Heart left ventricle (tissue), 16 donors: ENCODE results near the gene RNF180. TPM values are rescaled to one million over a fixed set of nuclear protein-coding genes. Genes with fewer than 3 reads are reported as not detected.

Source experiments
- ATAC-seq, 4 donors: fragments of 200-7000 bp; cut with Tn5 transposase; one replicate each; pipeline ENCODE4 v1.9.1; 2020 to 2022; ENCODE audit warnings: moderate library complexity in 4 of 4, mild to moderate bottlenecking in 3 of 4, moderate number of reproducible peaks in 1 of 4
- DNase-seq, 5 donors: peaks; one replicate each; pipeline ENCODE4 v3.0.0-alpha.2; 2020
- H3K27ac ChIP-seq, 12 donors: fragments of 200-600 bp; sonication (generic) in 4 of 12; one replicate each; pipeline versions ENCODE4 v1.5.0 to v1.8.0; 2016 to 2022; ENCODE audit warnings: mild to moderate bottlenecking in 2 of 12
- H3K27me3 ChIP-seq, 9 donors: fragments of 200-600 bp; sonication (generic) in 2 of 9; one replicate each; pipeline versions ENCODE4 v1.5.1 to v1.8.0; 2016 to 2022; ENCODE audit warnings: mild to moderate bottlenecking in 3 of 9
- H3K36me3 ChIP-seq, 9 donors: fragments of 200-600 bp; sonication (generic) in 2 of 9; one replicate each; pipeline versions ENCODE4 v1.5.0 to v1.8.0; 2018 to 2022; ENCODE audit warnings: mild to moderate bottlenecking in 2 of 9
- H3K4me1 ChIP-seq, 12 donors: fragments of 200-600 bp; sonication (generic) in 4 of 12; one replicate each; pipeline versions ENCODE4 v1.5.0 to v1.8.0; 2016 to 2022; ENCODE audit warnings: mild to moderate bottlenecking in 3 of 12
- H3K4me3 ChIP-seq, 12 donors: fragments of 200-600 bp; sonication (generic) in 4 of 12; one replicate each; pipeline versions ENCODE4 v1.5.0 to v1.8.0; 2017 to 2022; ENCODE audit warnings: mild to moderate bottlenecking in 9 of 12, moderate library complexity in 4 of 12
- H3K9me3 ChIP-seq, 12 donors: fragments of 200-600 bp; sonication (generic) in 4 of 12; one replicate each; pipeline versions ENCODE4 v1.5.0 to v1.8.0; 2016 to 2022; ENCODE audit warnings: mild to moderate bottlenecking in 1 of 12
- CTCF ChIP-seq, 12 donors: fragments of 200-600 bp; sonication (generic) in 4 of 12; IDR thresholded peaks; one replicate each; pipeline versions ENCODE4 v1.5.0 to v1.8.0; 2018 to 2022; ENCODE audit warnings: antibody characterized with exemption in 12 of 12, mild to moderate bottlenecking in 5 of 12
- POLR2A ChIP-seq, 2 donors: fragments of 450-650 bp; IDR thresholded peaks; one replicate each; pipeline ENCODE4 v1.6.1; 2017; ENCODE audit warnings: antibody characterized with exemption in 2 of 2, mild to moderate bottlenecking in 2 of 2, moderate library complexity in 2 of 2
- WGBS, 4 donors: extraction: QIAGEN DNeasy Blood & Tissue Kit in 2 of 4; methylation state at CpG; one replicate each; pipeline versions ENCODE4 v1.1.5 to v1.1.7; 2013 to 2018; 5-methylcytosine and 5-hydroxymethylcytosine counted together
- intact Hi-C, 10 donors: fragments of 100-400 bp; cut with DNase I; formaldehyde crosslinking; loops; one replicate each; pipeline versions ENCODE4 v1.11.1 to v1.14.2; 2022
- polyA plus RNA-seq, 2 donors: library from polyadenylated mRNA; stranded (reverse); fragments of 200-250 nt; gene quantifications; one replicate each; pipeline ENCODE4 v1.2.3, GENCODE V29; 2013
- total RNA-seq, 9 donors: library from RNA; depleted of rRNA in 2 of 9; stranded (reverse); fragments of >200 nt in 2 of 9; fragmentation: NEBNext Ultra II Directional in 3 of 9; extraction: Animal tissue kit (Norgen Biotek cat#: 25700) in 3 of 9; gene quantifications; one replicate each; pipeline versions ENCODE4 v1.1.0 to v1.2.4, GENCODE V29; 2016 to 2023
- donor health status: ischemic (EF 13 %, LVEDD 7.1; RV severe dilation, severe dysfunction).
- donor health status: healthy with polysubstance abuse.
- donor health status: DM: no; HTN: yes; CAD: no.
- donor health status: DM: no; HTN: no; CAD: no.
- donor health status: ischemic (EF 25% LVEDD 6.9; RV normal size, moderate dysfunction).
- donor health status: ischemic (EF 25% LVEDD 5.7; RV mildly dilated, moderate dysfunction).
- donor health status: healthy.
- donor health status: DM: yes; HTN: yes; CAD: no.
- donor health status: ischemic (EF 35%, LVEDD 5.7; RV mildly dilated, moderate dysfunction).
- donor health status: nonischemic (EF 11% LVEDD 7.7; RV severe dilation, severe dysfunction).
- donor health status: DM: yes; HTN: yes; CAD: no.
- donor health status: PGD.
- donor health status: ischemic (EF 29% LVEDD 5.4; RV normal size, mild dysfunction).
- donor health status: nonischemic (EF 23%, LVEDD 6.1; RV moderate dilation, normal function).

RNF180 gene
- total and polyA plus RNA-seq, 11 donors, result 2.1 to 20.4 (median 12.9) TPM

- TF ChIP-seq POLR2A (IDR thresholded peaks at IDR 0.05) (no peak), CTCF (IDR thresholded peaks at IDR 0.05) (no peak)
Observed at GRCh38 chr5:64318175-64318574, 152.5 kb downstream of the RNF180 start.

DNA sequence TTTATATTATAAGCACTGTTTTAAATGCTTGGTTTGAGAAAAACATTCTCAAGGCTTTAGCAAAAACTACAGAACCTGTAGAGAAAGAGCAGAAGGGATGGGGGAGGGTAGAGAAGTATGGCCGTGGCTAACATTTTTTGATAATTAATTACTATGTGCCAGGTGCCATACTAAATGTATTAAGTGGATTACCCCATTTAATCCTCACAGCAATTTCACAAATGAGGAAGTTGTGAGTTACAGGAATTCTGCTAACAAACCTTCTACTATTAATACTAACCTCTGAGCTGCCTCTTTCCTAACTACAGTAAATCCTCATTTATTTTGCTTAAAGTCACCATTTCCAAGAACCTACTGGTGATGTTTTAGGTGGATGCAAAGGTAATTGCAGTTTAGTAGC, 157.9 kb downstream of the RNF180 start:
- no peaks in the 10 kb centered on the region for H3K27me3 ChIP-seq
- no peaks in the 10 kb centered on the region for H3K4me1 ChIP-seq
- H3K36me3 ChIP-seq, result peaks cover 0 to 30% (median 9%) of the 10 kb centered on the region in 9 donors
- intact Hi-C loops, result no loop called here
- WGBS, 4 donors, result 90 to 100% (median 92%) methylated on average over 1 of the region's 1 CpG
- H3K4me3 ChIP-seq, result no peak overlapping the region
- no peak overlapping the region for H3K27ac ChIP-seq
- no peak for ATAC-seq
- peaks cover 0 to 26% (median 8%) of the 10 kb centered on the region in 12 donors for H3K9me3 ChIP-seq
- TF ChIP-seq CTCF (IDR thresholded peaks at IDR 0.05) (no peak), POLR2A (IDR thresholded peaks at IDR 0.05) (no peak)
- no peak for DNase-seq

More at GRCh38 chr5:64318175-64318574, 152.5 kb downstream of the RNF180 start:
- Histone ChIP-seq H3K4me3 (no peak overlapping the region), H3K4me1 (no peaks in the 10 kb centered on the region), H3K36me3 (no peaks in the 10 kb centered on the region), H3K27me3 (no peaks in the 10 kb centered on the region), H3K27ac (no peak overlapping the region), H3K9me3 (no peaks in the 10 kb centered on the region)
- intact Hi-C loops, result no loop called here
- ATAC-seq, result no peak
- no peak for DNase-seq
- 89 to 97% (median 94%) methylated on average over 1 of the region's 1 CpG for WGBS, 4 donors

DNA sequence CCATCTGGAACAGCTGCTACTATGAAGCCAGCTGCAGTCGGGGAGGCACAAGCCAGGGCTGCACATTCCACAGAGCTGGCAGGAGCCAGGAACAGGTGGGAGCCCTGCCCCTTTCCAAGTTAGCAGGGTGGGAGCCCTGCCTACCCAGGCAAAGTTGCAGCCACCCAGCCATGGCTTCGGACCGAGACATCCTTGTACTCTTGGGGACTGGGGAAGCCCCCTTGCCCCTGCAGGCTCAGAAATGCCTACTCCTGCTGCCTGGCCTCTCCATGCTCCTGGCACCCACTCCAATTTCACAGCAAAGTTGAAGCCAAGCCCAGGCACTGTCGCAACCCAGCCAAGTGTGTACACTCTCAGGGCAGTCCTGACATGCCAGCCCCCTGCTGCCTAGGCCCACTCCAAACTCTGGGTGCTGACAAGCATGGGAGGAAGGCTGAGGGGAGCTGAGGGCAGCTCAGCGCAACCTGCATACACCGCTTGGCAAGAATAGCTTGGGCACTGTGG, 165.1 kb downstream of the RNF180 start:
- peaks cover 0 to 35% (median 7%) of the 10 kb centered on the region in 9 donors for H3K36me3 ChIP-seq
- H3K27ac ChIP-seq, result peak overlapping the region in 5 of 12 donors; percentile 14 to 64 (median 31)
- WGBS, 4 donors, result 54 to 66% (median 57%) methylated on average over 3 to 6 of the region's 6 CpGs
- no peak overlapping the region for H3K4me3 ChIP-seq
- ATAC-seq (peak; percentile 83 to 90 (median 87)), DNase-seq (peak; percentile 34 to 76 (median 61))
- no peak for TF ChIP-seq POLR2A (IDR thresholded peaks at IDR 0.05)
- TF ChIP-seq CTCF (IDR thresholded peaks at IDR 0.05), result no peak
- H3K27me3 ChIP-seq, result no peaks in the 10 kb centered on the region
- peaks cover 0 to 24% (median 5%) of the 10 kb centered on the region in 12 donors for H3K4me1 ChIP-seq
- intact Hi-C loops, result no loop called here
- H3K9me3 ChIP-seq, result peaks cover 0 to 20% (median 7%) of the 10 kb centered on the region in 12 donors

GRCh38 chr5:64331597-64332277, 166.1 kb downstream of the RNF180 start:
- Histone ChIP-seq H3K4me1 (peaks cover 0 to 24% (median 5%) of the 10 kb centered on the region in 12 donors), H3K27ac (peak overlapping the region in 5 of 12 donors; percentile 21 to 64 (median 53)), H3K4me3 (no peak overlapping the region), H3K9me3 (peaks cover 0 to 10% (median 1%) of the 10 kb centered on the region in 12 donors), H3K36me3 (peaks cover 0 to 30% (median 0%) of the 10 kb centered on the region in 9 donors), H3K27me3 (no peaks in the 10 kb centered on the region)
- intact Hi-C loops, result no loop called here
- 57 to 75% (median 70%) methylated on average over 9 of the region's 9 CpGs for WGBS, 4 donors
- no peak for TF ChIP-seq CTCF (IDR thresholded peaks at IDR 0.05)
- no peak for TF ChIP-seq POLR2A (IDR thresholded peaks at IDR 0.05)
- DNase-seq, result peak; percentile 46 to 82 (median 78)
- peak; percentile 90 to 97 (median 94) for ATAC-seq
